A549 (cell line): ENCODE measurements around the gene HPN.

Experiments used
- CHD4 ChIP-seq: fragments of 200-600 bp; sonication (generic); IDR thresholded peaks from 2 replicates; pipeline ENCODE4 v1.6.1; 2016; ENCODE audit warnings: antibody characterized with exemption, mild to moderate bottlenecking, borderline replicate concordance
- CTCF ChIP-seq: fragments of >200 bp; sonication (Bioruptor Twin); formaldehyde crosslinking; IDR thresholded peaks from 3 replicates; pipeline ENCODE4 v1.5.1; 2016
- POLR2AphosphoS2 ChIP-seq: conservative IDR thresholded peaks from 2 replicates; pipeline ENCODE4 v1.6.1; 2012; ENCODE audit warnings: low read length, improper control_type of control experiment, inconsistent platforms

- TF ChIP-seq CTCF, result no peak
- no peak for TF ChIP-seq CHD4
- TF ChIP-seq POLR2AphosphoS2, result no peak
These were observed 27.6 kb downstream of the HPN start for GRCh38 chr19:35068941-35069634.
